Activated T-cell treated with anti-CD3 and anti-CD28 coated beads, Interleukin-2, amount 50 U/mL, for 1 hour (primary cell): Measurements from ENCODE around the gene TPMT.

Experiments used
- DNase-seq: peaks from one replicate; pipeline ENCODE4 v3.0.0-alpha.2; 2020

TPMT gene

GRCh38 chr6:18107061-18107460, 47.8 kb downstream of the TPMT start:
- DNase-seq, result no peak

GRCh38 chr6:18102783-18103509, 51.9 kb downstream of the TPMT start:
- no peak for DNase-seq

- DNase-seq, result no peak
Measured at GRCh38 chr6:18101873-18102272, 53.0 kb downstream of the TPMT start.

GRCh38 chr6:18101271-18101670, 53.6 kb downstream of the TPMT start:
- no peak for DNase-seq

- DNase-seq, result no peak
Measured at GRCh38 chr6:18100296-18100695, 54.6 kb downstream of the TPMT start.

GRCh38 chr6:18099511-18099910, 55.4 kb downstream of the TPMT start:
- DNase-seq, result no peak

- no peak for DNase-seq
Measured at GRCh38 chr6:18096423-18096822, 58.5 kb downstream of the TPMT start.

GRCh38 chr6:18091382-18091781, 63.5 kb downstream of the TPMT start:
- DNase-seq, result no peak

GRCh38 chr6:18090349-18090786, 64.5 kb downstream of the TPMT start:
- DNase-seq, result no peak

- DNase-seq, result no peak
Measured at GRCh38 chr6:18088419-18089296, 66.2 kb downstream of the TPMT start.

GRCh38 chr6:18087396-18088165, 67.3 kb downstream of the TPMT start:
- no peak for DNase-seq

- DNase-seq, result no peak
Measured at GRCh38 chr6:18081025-18081668, 73.7 kb downstream of the TPMT start.

- DNase-seq, result no peak
Measured at GRCh38 chr6:18080544-18080943, 74.3 kb downstream of the TPMT start.

GRCh38 chr6:18078866-18079265, 76.0 kb downstream of the TPMT start:
- DNase-seq, result no peak
